GM21423 (cell line): Measurements from ENCODE around the gene PCP4.
"Not testable (repeated sequence)": the region's sequence is repeated elsewhere in the genome, so short reads cannot be mapped to it uniquely, and the experiment has no call there.

ENCODE experiments used
- ATAC-seq: cut with Tn5 transposase; IDR thresholded peaks from one replicate; pipeline ENCODE4 v1.9.1; 2021; ENCODE audit warnings: mild to moderate bottlenecking, moderate library complexity; ENCODE audit not compliant: unreplicated experiment

PCP4 gene

DNA sequence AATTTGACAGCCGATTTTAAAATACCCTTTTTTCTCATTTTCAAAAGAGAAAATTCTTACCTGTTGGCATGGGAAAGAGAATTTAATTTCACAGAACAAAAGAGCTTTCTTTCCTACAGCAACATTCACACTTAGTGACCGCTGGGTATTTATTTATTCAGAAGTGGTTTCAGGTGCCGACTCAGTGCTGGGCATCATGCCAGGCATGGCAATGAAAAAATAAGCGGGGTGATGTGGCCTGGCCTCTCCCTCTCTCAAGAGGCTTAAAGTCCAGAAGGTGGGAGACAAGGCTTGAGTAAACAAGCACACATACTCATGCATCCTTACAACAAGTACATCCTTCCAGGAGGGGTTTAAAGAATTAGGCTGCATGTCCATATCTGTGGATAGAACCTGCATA, 4.1 kb upstream of the PCP4 start:
- ATAC-seq = no peak

DNA sequence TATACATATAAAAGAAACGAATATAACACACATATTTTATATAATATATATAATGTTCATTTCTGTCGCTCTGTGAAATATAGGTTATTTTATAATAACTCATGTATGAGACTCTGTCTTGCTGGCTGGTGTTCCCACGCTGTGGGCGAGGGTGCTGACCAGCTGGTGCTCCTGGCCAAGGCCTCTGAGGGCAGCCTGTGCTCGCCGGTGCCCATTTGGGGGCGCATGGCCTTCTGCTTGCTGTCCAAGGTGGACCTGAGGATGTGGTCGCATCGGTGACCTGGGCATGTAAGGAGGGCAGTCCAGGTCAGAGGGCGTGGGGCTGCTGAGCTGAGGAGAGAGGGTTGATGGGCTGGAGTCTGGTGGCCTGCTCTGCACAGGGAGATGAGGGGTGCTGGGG, 1.1 kb upstream of the PCP4 start:
- ATAC-seq = no peak

DNA sequence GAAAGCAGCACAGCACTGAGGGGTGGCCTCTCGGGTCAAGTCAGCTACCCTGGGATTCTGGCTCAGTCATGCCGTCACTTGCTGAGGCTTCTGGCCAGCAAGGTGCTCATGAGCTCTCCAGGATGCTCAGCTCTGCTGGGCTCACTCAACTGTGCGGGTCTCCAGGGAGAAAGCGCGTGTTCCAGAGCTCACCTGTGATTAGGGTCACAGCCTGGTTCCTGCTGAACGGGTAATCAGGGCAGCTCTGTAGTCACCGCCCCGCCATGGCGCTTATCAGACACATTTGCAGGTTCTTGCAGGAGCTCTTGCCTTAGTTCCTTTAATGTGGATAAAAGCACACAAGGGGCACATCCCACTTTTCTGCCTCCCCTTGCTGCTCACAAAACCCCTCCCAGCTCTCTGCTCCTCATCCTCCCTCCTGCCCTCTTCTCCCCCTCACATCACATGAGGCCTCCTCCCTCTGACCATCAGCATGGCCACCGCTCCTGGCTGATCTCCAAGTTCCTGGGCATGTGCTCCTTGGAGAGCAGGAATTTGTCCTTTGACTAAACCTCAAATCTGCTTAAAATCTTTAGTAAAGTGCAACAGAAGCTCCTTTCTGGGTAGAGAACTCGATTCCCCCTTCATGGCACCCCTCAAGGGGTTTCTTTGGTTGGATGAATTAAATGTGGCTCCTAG, 2.0 kb downstream of the PCP4 start:
- ATAC-seq = no peak

DNA sequence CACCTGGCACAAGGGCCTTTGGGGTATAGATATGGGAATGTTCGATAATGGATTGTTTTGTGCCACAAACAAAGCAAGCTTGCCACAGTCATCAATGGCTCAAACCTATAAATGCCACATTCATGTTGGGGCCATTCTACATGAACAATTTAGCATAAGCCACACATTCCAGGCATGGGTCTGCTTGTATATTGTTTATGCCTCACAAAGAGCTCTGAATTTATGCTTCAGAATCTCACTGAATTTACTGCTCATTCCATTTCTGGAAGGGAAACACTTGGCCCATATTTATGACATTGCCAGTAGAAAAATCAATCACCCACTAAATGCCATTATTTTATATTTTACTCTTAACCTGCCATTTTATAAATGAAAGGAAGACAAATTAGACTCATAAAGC, 6.4 kb downstream of the PCP4 start:
- no peak for ATAC-seq

DNA sequence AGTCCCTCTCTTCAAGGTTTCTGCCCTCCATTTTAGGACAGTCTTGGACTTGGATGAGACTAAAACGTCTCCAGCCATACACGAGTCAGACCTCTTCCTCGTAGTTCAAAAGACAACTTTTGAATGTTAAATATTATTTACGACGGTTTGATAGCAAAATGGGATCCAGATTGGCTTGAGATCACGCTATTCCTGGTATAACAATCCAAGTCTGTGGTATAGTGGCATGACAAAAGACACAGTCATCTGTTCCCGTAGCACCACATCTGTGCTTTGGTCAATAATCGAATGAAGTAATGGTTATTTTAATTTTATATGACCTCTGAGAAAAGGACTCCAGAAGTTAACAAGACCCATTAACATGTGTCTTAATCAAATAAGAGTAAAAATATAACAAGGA, 7.0 kb downstream of the PCP4 start:
- ATAC-seq = no peak

DNA sequence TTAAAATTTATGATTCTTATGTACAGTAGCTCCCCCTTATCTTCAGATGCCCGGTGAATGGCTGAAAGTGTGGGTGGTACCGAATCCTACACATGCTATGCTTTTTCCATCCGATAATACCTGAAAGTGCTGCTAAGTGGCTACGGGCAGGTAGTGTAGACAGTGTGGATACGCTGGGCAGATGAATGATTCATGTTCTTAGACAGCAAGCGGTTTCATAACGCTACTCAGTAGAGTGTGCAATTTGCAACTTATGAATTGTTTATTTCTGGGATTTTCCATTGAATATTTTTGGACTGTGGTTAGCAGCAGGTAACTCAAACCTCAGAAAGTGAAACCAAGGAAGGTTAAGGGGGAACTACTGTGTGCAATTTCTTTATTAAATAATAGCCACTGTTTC, 7.5 kb downstream of the PCP4 start:
- ATAC-seq = no peak

DNA sequence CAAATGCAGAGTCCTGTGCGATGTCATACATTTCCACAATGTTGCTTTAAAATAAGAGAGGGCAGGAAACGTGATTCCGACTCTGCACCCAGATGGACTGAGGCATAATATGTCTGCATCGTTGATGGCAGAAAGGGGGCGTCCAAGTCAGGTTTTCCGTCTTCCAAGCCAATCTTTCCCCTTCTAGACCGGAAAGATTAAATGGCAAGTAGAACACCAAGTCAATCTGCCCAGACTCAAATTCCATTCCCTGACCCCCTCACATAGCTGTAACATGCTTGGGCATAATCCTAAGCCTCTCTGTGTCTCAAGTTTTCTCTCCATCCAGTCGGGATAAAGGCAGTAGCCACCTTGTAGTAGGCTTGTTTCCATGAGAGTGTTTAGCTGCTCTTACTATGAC, 14.4 kb downstream of the PCP4 start:
- no peak for ATAC-seq

DNA sequence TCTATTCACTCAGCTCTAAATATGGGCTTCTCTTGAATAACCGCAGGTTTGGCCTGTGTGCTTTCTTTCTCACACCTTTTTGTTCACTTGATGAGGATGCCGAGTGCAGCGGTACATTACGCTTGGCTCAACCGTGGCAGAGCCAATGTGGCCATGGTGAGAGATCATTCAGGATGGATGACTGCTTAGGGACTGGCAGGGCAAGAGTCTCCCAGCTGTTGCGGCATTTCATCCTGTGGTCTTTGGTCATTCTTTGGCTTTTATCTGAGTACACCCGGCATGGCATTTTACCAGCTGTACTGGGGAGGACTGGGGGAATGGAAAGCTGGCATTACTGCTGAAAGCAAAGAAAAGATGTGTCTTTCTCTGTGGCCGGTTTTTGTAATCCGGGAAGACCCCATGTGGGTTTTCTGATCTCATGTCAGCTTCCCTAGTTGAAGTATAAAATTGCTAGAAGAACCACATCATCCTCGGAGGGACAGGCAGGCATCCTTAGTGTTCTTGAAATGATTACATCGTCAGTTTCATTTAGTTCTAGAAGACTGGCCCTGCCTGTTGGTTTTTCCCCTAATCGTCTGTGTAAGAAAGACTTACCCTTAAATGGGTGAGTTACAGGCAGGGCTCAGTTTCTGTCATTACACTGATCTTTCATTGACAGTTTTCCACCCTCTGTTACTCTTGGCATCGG, 15.1 kb downstream of the PCP4 start:
- no peak for ATAC-seq

DNA sequence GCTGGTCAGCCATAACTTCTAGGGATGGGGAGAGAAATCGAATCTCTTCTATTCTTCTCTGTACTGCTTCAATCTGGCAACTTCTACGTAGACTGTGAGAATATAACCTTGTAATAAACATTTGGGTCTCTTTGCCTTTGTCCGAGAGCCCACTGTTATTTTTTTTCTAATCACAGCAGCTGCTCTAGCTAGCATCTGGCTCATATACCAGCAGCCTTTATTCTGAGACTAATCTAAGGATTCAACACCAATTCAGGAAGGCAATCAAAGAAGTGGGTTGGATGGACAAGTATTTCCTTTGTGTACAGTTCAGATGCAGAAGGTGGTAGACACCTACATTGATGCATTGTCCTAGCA, 15.6 kb downstream of the PCP4 start:
- no peak for ATAC-seq

DNA sequence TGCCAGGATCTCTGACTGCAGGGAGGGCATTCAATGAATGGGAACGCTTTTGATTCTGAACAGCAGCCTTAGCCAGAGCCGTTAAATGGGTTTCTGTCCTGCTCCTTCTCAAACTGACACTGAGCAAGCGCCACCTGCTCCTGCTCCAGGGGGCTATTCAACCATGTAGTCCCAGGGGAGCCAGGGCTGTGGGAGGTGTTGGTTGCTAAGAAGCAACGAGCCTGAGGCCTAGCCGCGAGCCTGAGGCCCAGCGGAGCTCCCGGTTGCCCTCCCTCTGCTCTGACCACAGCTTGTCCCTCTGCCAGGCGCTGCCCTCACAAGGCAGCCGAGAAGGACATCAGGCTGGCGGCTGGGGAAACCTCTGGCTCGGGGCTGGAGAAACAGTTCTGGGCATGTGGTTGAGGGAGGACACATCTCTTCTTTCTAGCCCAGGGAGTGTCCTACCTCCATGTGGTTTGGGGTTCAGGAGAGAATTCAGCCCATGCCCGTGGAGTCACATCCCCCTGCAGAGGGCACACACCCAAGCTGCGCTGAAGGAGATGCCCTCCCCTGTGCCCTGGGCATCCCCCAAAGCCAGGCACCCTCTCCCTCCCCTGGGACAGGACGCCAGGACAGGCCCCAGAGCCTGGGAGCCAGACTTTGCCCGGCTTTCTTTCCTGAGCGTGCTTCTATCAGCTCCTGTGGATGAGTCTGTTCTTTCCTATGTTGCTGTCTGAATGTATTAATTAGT, 18.0 kb downstream of the PCP4 start:
- ATAC-seq = no peak

DNA sequence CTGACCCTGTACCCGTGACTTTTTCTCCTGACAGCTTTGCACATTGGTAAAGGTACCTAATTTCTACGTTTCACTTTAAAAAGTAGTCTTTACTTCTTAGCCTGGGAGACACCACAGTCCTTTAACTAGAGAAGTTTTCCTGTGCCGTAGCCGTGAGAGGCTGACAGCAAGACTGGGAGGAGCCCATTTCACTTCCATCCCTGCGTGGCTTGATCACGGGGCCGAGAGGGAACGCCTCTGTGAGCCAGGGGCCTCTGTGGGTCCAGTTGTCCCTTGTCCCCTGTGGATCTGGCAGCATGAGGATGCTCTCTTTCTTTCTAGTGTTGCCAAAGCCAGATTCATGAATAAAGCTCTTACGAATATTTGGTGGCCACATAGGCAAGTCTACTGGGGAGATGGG, 21.6 kb downstream of the PCP4 start:
- ATAC-seq = no peak

DNA sequence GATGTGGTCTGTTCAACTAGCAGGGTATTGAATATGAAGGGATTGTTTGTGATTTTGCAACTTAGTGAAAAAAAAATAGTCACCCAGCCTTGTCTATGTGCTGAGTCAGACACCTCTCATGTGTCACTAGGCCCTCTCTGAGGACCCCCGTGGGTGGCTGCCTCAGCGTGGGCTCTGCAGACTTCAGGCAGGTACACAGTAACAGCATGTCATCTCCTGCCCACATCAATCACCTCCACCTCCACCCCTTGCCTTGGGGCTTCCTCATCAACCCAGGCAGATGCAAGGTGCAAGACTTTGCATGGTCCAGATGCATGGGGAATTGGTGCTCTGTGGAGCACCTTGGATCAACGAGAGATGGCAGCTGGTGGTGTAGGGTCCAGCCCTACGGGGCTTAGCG, 23.9 kb downstream of the PCP4 start:
- no peak for ATAC-seq

DNA sequence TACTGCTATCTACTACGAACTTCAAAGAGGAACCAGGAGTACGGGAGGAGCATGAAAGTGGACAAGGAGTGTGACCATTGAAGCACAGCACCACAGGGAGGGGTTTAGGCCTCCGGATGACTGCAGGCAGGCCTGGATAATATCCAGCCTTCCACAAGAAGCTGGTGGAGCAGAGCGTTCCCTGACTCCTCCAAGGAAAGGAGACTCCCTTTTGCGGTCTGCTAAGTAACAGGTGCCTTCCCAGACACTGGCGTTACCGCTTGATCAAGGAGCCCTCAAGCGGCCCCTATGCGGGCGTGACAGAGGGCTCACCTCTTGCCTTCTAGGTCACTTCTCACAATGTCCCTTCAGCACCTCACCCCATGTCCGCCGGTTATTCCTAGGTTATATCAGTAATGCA, 24.6 kb downstream of the PCP4 start:
- not testable (repeated sequence) for ATAC-seq

DNA sequence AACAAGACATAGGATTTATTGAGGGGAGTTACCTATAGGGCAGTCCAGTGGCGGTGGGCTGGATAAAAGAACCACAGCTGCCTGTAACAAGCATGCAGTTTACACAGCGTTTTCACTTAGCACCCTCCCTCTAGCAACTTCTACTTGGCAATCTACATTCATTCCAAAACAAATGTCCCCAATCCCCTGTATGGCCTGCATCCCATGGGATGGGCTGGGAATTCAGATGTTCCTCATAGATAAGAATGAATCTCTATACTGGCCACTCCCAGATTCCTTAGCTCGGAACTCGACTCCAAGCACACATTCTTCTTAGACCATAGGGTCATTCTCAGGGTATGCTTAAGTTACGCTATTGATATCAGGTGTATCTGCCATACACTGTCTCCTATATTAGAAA, 33.3 kb downstream of the PCP4 start:
- no peak for ATAC-seq

DNA sequence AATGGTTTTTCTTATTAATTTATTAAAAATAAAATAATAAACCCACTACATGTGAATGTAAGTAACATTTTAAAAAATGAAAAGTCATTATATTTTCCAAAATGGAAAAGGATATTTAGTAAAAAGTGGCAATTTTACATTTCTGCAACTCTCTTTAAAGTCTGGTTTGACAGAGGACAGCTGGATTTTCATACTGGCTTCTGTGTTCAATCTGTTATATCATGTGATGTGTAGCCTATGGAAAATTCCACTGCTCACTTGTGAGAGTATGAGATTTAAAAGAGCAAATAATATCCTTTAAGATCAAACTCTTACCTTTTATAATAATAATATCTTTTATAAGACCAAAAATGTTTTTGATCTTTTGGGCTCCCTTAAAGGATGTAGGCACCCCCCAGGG, 33.7 kb downstream of the PCP4 start:
- no peak for ATAC-seq

DNA sequence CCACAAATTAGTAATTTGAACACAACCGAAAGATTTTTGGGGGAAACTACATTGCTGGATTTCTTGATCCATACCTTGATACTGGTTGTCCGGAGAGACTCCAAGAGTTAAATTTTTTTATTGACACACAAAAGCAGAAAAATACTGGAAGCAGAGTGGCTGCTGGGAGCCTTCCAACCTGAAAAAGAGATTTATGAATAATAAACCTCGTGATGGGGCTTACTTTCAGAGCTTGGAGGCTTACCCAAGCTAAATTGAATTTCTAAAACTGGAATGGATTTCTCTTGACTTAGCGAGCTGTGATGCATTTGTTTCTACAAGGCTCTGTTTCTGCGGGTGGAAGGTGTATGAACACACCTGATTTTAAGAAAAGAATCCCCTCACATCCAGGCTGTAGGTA, 35.7 kb downstream of the PCP4 start:
- no peak for ATAC-seq

DNA sequence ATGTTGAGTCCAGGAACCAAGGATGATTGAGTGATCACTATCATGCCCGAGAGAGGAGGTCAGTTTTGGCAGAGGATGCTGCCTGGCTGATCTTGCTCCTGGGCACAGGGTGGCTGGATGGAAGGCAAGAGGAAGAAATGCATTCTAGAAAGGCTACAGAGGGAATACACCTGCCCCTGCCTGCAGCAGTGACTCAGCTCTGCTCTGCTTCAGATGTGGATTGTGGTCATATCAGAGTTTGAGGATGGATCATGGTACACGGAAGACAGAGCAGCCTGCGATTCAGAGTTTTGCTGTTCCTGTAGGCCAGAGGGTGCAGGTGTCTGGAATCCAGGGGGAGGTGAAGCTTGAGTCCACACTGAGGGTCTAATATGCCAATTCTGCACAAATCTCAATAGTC, 37.2 kb downstream of the PCP4 start:
- ATAC-seq = no peak

DNA sequence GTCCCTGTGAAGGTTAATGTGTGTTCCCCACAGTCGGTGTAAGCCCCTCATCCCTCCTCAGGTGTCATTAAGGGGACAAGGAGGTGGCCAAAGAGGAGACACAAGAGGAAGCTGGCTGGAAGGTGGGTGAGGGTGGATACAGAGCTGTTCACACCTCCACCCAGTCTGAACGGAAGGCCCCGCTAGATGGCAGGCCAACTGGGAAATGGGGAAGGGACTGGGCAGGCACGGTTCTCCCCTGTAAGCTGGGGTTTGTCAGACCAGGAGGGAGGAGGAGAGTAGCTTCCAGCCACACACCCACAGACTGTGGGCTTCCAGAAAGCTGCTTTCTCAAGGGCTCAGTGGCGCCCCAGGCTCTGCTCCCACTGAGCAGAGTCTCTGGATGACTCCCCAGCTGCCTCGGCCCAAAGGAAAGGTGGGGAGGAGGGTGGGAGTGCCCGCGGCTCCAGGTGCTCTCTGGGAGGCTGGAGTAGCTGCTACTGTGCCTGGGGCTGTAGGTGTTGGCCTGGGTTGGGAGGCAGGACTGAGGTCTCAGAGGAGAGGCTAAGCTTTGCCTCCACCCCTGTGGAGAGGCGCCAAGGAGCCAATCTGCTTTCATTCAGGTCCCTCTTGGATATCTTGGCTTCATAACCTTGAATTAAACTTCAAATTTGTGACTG, 41.2 kb downstream of the PCP4 start:
- ATAC-seq = no peak

DNA sequence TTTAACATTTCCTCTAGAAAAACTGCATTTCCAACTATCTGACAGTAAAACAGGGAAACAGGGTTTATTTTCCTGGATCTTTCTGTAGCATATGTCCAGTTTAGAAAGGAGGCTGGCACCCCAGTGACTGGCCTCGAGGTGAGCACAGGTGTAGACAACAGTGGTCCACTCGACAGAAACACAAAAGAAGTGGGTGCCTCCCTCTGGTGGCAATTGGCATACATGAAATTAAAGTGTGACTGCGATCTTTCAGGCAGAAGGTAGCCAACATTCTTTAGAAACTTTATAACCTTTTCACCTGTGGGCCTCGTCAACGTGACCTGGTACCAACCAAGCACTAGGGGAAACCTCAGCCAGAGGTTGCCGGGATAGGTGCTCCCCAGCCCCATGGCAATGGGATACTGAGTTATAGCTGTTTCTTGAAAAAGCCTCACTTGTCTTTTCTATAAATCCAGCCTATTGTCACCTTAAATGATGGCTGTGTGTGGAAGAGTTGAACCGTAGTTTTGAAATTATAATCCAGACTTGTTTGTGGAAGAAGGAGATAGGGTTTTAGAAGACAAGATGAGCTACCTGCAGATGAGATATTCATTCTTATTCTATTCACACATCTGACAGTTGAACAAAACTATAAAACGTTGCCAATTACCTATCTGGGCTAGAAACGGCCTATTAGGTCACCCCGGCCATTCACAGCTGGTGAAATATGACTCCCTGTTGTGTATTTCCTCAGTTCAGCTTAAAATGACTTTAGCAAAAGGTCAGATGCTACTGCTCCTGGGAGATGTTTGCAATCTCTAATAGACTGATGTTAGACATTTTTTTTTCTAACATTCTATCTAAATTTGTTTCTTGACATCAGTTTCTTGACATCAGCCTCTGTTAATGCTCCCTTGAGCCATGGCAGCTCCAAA, 44.3 kb downstream of the PCP4 start:
- no peak for ATAC-seq

DNA sequence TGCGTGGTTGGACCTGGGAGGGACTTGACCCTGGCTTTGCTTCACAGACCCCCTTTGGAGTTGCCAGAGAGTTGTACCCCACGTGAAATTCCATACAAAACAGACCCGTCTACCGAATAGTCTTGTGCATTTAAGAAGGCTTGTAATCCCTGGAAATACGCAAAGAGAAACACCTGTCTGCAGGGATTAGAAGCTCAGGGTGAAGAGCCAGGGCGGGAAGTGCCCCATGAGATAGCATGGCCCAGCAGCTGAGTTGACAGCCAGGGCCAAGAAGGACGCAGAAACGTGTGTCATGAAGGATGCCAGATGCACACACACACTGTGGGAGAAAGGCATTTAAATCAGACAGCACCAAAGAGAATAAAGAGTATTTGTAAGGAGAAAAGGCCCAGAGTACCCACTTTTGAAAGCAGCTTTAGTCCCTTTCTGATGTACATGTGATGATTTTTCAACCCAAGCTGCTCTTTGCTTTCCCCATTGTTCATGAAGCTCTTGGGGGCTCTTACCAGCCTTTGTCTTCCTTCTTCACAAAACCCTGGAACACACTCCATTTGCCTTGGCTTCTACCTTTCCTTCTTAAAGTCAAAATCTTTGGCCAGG, 46.6 kb downstream of the PCP4 start:
- ATAC-seq = no peak
